ENCODE results near the gene AGAP1.

DNA sequence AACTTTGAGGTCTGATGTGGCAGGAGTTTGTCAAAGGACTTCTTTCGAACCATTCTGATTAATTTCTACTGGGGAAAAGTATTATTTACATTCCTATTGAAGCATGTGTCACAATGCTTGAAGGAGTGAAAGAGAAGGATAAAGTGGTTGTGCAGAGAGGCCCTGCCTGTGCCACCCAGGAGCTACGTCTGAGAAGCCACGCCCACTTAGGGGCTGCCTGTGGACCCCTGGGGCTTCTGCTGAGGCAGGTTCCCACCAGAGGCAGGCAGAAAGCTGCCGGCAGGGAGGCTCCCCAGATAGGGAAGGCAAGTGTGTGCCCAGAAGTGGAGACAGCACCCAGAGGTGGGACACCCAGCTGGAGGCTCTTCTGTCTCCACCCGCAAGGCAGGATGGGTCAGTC lies 627.0 kb downstream of the AGAP1 start:
- no peak for TF ChIP-seq POLR2A (IDR thresholded peaks at IDR 0.05)
- TF ChIP-seq, protein P1, sequence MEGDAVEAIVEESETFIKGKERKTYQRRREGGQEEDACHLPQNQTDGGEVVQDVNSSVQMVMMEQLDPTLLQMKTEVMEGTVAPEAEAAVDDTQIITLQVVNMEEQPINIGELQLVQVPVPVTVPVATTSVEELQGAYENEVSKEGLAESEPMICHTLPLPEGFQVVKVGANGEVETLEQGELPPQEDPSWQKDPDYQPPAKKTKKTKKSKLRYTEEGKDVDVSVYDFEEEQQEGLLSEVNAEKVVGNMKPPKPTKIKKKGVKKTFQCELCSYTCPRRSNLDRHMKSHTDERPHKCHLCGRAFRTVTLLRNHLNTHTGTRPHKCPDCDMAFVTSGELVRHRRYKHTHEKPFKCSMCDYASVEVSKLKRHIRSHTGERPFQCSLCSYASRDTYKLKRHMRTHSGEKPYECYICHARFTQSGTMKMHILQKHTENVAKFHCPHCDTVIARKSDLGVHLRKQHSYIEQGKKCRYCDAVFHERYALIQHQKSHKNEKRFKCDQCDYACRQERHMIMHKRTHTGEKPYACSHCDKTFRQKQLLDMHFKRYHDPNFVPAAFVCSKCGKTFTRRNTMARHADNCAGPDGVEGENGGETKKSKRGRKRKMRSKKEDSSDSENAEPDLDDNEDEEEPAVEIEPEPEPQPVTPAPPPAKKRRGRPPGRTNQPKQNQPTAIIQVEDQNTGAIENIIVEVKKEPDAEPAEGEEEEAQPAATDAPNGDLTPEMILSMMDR (IDR thresholded peaks at IDR 0.05): no peak

All from thyroid gland (tissue), 4 donors.